BJ (cell line): ENCODE measurements around the gene KCNQ5. TPM values are rescaled to one million over a fixed set of nuclear protein-coding genes. Genes with fewer than 3 reads are reported as not detected.
"Not testable (repeated sequence)": the region's sequence is repeated elsewhere in the genome, so short reads cannot be mapped to it uniquely, and the experiment has no call there.

Experiments used
- CTCF ChIA-PET: fragments of 350-600 bp; formaldehyde crosslinking; extraction: SDS; loops from one replicate; lab custom pipeline; 2021; ENCODE audit warnings: antibody characterized with exemption, inconsistent platforms; lab: Yijun Ruan, JAX
- POLR2A ChIA-PET: fragments of 300-600 bp; sonication (Branson Sonifier 250); formaldehyde crosslinking; extraction: SDS; loops from one replicate; lab custom pipeline; 2021; ENCODE audit warnings: antibody characterized with exemption; lab: Charles Lee
- DNase-seq: peaks from one replicate; pipeline ENCODE4 v3.0.0-alpha.2; 2011; ENCODE audit warnings: low read depth
- H3K27me3 ChIP-seq: 2 replicates; pipeline ENCODE4 v1.6.0; 2011; ENCODE audit warnings: low read length; ENCODE audit not compliant: control insufficient read depth, insufficient read depth
- H3K36me3 ChIP-seq: 2 replicates; pipeline ENCODE4 v1.5.1; 2011; ENCODE audit warnings: low read length; ENCODE audit not compliant: control insufficient read depth, insufficient read depth
- H3K4me3 ChIP-seq: 2 replicates; pipeline ENCODE4 v1.5.1; 2011; ENCODE audit warnings: low read depth, mild to moderate bottlenecking, control low read depth, low read length
- CTCF ChIP-seq: IDR thresholded peaks from 2 replicates; pipeline ENCODE4 v1.5.1; 2011; ENCODE audit warnings: low read depth, mild to moderate bottlenecking, control low read depth, inconsistent platforms, low read length, moderate library complexity; ENCODE audit not compliant: insufficient read depth
- polyA minus RNA-seq: library from RNA; depleted of rRNA, polyadenylated mRNA; stranded (reverse); fragments of >200 nt; gene quantifications from 2 replicates; pipeline ENCODE4 v1.2.3, GENCODE V29; 2011; rRNA and poly(A)+ RNA removed
- polyA plus RNA-seq: library from polyadenylated mRNA; depleted of rRNA; stranded (reverse); fragments of >200 nt; gene quantifications from 2 replicates; pipeline ENCODE4 v1.2.3, GENCODE V29; 2011; rRNA removed

Gene KCNQ5
- 1.4 and 1.6 TPM in 2 replicates for polyA plus RNA-seq
- 3.7 and 4.1 TPM in 2 replicates for polyA minus RNA-seq

- TF ChIP-seq CTCF, result no peak
- peak within 1 kb of the TSS; percentile 66 for H3K4me3 ChIP-seq
- no peaks in the 10 kb centered on the region for H3K27me3 ChIP-seq
- CTCF ChIA-PET, result interaction anchor here (0.8 to 7.5 kb wide), 9 partner anchors 13 to 560 kb away, joined by 3 to 117 read pairs (median 4); no protein-coding TSS in a partner anchor
- POLR2A ChIA-PET, result no interaction called here
- H3K36me3 ChIP-seq, result no peaks in the 10 kb centered on the region
- no peak for DNase-seq
These were observed at the start of gene KCNQ5 for GRCh38 chr6:72621291-72622093. Gene KCNQ5 (plus strand): TSS chr6:72622064.

- ChIA-PET POLR2A (interaction anchor here (1.0 kb wide), 1 partner anchor 171 kb away, joined by 5 read pairs; no protein-coding TSS in a partner anchor), CTCF (interaction anchor here (0.6 to 6.2 kb wide), 11 partner anchors 9 to 601 kb away, joined by 3 to 179 read pairs (median 6); no protein-coding TSS in a partner anchor)
- no peak for DNase-seq
- Histone ChIP-seq H3K4me3 (no peak overlapping the region), H3K36me3 (no peaks in the 10 kb centered on the region), H3K27me3 (no peaks in the 10 kb centered on the region)
- TF ChIP-seq CTCF, result no peak
These were observed 42.0 kb upstream of the KCNQ5 start for GRCh38 chr6:72579865-72580264.

- CTCF ChIA-PET, result interaction anchor here (0.6 to 6.2 kb wide), 14 partner anchors 9 to 1456 kb away, joined by 3 to 179 read pairs (median 4); no protein-coding TSS in a partner anchor
- Histone ChIP-seq H3K27me3 (no peaks in the 10 kb centered on the region), H3K4me3 (no peak overlapping the region), H3K36me3 (no peaks in the 10 kb centered on the region)
- POLR2A ChIA-PET, result interaction anchor here (1.0 kb wide), 1 partner anchor 171 kb away, joined by 5 read pairs; no protein-coding TSS in a partner anchor
- TF ChIP-seq CTCF, result peak; percentile 78
- peak; percentile 63 for DNase-seq
These were observed 41.5 kb upstream of the KCNQ5 start for GRCh38 chr6:72580281-72580940.

- ChIA-PET CTCF (interaction anchor here (0.7 to 6.2 kb wide), 12 partner anchors 8 to 1456 kb away, joined by 3 to 179 read pairs (median 6); no protein-coding TSS in a partner anchor), POLR2A (interaction anchor here (1.0 kb wide), 1 partner anchor 172 kb away, joined by 5 read pairs; no protein-coding TSS in a partner anchor)
- H3K36me3 ChIP-seq, H3K4me3 ChIP-seq, DNase-seq, H3K27me3 ChIP-seq: not testable (repeated sequence)
These were observed 40.9 kb upstream of the KCNQ5 start for GRCh38 chr6:72580950-72581349.

- no peaks in the 10 kb centered on the region for H3K36me3 ChIP-seq
- no peak for DNase-seq
- no peak overlapping the region for H3K4me3 ChIP-seq
- ChIA-PET CTCF (interaction anchor here (1.8 to 2.5 kb wide), 2 partner anchors 8 to 176 kb away, joined by 17 read pairs; no protein-coding TSS in a partner anchor), POLR2A (interaction anchor here (0.7 kb wide), 1 partner anchor 29 kb away, joined by 14 read pairs; no protein-coding TSS in a partner anchor)
- no peak for TF ChIP-seq CTCF
- H3K27me3 ChIP-seq, result no peaks in the 10 kb centered on the region
These were observed 33.7 kb upstream of the KCNQ5 start for GRCh38 chr6:72588155-72588554.
